GM15510 (cell line): Measurements from ENCODE around the gene PRELID1.

ENCODE experiments used
- POLR2A ChIP-seq: IDR thresholded peaks from 3 replicates; pipeline ENCODE4 v1.6.1; 2011; ENCODE audit warnings: borderline replicate concordance; ENCODE audit not compliant: insufficient read length; ENCODE audit errors: extremely low read depth

Gene PRELID1, protein sequence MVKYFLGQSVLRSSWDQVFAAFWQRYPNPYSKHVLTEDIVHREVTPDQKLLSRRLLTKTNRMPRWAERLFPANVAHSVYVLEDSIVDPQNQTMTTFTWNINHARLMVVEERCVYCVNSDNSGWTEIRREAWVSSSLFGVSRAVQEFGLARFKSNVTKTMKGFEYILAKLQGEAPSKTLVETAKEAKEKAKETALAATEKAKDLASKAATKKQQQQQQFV

DNA sequence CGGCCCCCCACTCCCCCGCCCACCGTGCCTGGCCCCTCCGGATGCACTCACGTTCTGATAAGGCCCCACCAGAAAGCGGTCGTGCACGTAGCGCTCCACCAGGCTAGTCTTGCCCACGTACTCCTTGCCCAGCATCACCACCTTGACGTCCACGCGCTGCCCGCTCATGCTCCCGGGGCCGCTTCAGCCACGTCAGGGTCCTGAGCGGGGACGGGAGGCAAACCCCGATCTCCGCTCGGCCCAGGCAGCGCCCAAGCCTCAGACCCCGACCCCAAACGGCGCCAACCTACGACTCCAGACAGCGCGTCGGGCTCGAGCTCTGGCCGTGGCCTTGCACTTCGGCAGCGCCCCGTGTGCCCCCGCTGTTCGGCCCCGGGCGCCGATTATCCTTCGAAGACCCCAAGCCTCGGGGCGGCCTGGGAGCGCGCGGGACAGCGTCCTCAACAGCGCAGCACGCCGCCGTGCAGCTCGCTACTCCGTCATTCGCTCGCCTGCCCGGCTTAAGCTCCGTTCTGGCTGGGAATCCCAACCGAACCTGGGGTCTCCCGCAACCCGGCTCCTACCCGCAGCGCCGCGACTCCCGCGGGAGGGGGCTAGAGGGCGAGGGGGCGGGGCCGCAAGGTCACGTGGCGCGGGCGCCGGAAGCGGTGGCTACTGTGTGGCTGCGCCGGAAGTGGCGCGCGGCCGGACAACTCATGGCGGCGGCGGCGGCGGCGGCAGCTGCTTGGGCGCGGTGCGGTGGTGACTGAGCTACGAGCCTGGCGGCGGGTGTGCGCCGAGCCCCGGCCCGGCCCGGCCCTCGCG, at the start of gene PRELID1, which contains the start of gene RAB24:
PRELID1 (plus strand) TSS at position 679 of the 804 bp plus-strand sequence. CDS start 187 bp downstream, outside the sequence.
RAB24 (minus strand) TSS at position 599 of the 804 bp plus-strand sequence; CDS start at position 168, 431 bp downstream.
- TF ChIP-seq POLR2A = peak; percentile 64

DNA sequence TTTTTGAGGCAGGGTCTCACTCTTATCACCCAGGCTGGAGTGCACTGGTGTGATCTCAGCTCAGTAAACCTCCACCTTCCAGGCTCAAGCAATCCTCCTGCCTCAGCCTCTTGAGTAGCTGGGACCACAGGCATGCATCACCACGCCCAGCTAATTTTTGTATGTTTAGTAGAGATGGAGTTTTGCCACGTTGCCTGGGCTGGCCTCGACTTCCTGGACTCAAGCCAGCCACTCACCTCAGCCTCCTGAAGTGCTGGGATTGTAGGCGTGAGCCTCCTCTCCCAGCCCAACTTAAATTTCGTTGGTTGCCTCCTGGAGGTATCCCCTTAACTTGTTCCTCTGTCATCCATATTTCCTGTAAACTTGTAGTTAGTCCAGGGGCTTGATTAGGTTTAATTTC, 47.3 kb upstream of the PRELID1 start:
- no peak for TF ChIP-seq POLR2A

DNA sequence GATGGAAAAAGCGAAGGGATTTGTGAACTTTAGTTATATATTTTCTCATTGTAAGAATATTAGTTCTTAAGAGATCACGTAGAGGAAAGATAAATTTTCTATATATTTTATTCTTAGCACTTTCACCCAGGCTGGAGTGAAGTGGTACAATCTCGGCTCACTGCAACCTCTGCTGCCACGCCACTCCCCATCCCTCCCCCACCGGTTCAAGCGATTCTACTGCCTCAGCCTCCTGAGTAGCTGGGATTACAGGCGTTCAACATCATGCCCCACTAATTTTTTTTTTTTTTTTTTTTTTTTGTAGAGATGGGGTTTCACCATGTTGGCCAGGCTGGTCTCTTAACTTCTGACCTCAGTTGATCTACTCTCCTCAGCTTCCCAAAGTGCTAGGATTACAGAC, 42.6 kb upstream of the PRELID1 start:
- TF ChIP-seq POLR2A = no peak

DNA sequence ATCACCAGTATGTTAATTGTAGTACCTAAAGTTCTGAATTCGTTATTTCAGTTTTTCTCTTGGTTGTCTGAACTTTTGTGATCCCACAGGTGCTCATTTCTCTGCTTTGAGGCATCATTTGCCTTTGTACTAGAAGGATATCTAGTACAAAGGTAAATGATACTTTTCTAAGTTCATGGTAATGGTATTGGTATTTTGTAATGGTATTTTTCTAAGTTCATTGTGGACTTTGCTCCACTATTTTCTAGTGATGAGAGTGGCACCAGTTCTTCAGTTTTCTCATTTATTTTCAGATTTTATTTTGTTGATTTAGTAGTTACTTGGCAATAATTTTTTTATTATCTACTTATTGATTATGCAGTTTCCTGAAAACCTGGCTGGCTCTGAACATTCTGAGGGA, 42.1 kb upstream of the PRELID1 start:
- TF ChIP-seq POLR2A = no peak

- TF ChIP-seq POLR2A = no peak
These were observed 39.4 kb upstream of the PRELID1 start for GRCh38 chr5:177264178-177264577.

- no peak for TF ChIP-seq POLR2A
These were observed 38.2 kb upstream of the PRELID1 start for GRCh38 chr5:177265395-177265794.

- TF ChIP-seq POLR2A = no peak
These were observed 34.2 kb upstream of the PRELID1 start for GRCh38 chr5:177269232-177269895.

GRCh38 chr5:177269976-177270375, 33.6 kb upstream of the PRELID1 start:
- no peak for TF ChIP-seq POLR2A

- no peak for TF ChIP-seq POLR2A
These were observed 32.9 kb upstream of the PRELID1 start for GRCh38 chr5:177270653-177271052.

DNA sequence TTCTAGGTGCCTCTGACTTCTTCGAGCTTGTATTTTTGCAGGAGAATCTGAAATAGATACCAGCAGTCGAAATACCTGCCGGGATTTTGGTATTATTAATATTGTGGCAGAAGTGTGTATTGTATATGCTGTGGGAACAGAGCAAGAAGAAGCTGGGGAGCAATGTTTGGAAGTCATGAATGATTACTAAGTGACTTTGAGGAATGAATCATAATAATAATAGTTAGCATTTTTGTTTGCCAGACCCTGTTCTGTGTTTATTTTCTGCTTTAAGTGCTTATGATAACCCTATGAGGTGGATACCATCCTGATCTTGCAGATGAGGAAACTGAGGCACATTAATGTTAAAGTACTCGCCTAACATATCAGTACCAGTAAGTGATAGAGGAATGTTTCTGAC, 32.5 kb upstream of the PRELID1 start:
- TF ChIP-seq POLR2A = no peak

DNA sequence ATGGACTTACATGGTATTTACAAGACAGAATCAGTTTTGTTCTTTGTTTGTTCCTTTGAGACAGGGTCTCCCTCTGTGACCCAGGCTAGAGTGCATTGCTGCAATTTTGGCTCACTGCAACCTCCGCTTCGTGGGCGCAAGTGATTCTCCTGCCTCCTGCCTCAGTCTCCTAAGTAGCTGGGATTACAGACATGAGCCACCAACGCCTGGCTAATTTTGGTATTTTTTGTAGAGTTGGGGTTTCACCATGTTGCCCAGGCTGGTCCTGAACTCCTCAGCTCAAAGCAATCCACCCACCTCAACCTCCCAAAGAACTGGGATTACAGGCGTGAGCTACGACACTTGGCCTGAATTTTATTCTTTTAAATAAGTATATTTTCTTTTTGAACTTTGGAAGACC, 27.7 kb upstream of the PRELID1 start:
- no peak for TF ChIP-seq POLR2A

DNA sequence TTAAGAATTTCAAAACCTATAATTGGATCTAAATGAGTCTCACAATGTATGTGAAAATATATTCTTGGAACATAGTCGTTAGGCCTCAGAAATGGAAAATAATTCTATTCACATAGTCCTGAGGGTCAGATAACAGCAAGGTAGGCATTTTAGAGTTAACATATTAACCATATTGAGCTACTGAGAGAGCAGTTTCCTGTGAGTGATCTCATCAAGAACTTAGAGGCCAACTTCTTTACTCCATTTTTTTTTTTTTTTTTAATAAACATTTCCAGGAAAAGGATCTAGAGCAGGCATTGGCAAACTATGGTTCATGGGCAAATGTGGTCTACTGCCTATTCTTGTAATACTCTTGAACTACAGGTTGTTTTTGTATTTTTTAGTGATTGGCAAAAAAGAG, 26.7 kb upstream of the PRELID1 start:
- TF ChIP-seq POLR2A = no peak

GRCh38 chr5:177288191-177288590, 15.4 kb upstream of the PRELID1 start:
- TF ChIP-seq POLR2A = no peak

DNA sequence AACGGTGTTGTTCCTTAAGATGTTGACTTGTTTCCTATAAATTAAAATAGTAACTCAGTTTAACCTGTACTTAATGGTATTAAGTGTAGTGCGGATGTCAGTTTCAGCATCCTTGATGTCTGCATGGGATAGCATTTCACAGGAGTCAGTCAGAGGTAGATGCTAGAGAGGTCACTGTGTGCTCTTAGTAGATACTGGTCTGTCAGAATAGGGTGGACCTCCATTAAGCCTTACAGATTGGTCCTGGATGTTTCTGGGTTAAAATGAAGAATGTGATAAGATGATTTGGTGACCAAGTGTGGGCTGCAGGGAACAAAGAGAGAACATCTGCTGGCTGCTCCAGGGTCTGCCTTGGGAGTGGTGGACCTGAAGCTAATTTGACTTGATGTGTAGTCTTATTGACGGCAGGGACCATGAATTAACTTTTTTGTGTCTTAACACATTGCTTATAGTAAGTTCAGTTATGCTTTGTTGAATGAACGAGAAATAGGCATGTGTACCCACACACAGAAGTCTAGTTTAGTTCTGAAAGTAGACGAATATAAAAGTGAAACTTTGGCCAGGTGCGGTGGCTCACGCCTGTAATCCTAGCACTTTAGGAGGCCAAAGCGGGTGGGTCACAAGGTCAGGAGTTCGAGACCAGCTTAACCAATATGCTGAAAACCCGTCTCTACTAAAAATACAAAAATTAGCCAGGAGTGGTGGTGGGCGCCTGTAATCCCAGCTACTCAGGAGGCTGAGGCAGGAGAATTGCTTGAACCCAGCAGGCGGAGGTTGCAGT, 12.6 kb upstream of the PRELID1 start:
- TF ChIP-seq POLR2A = no peak

GRCh38 chr5:177291735-177292134, 11.9 kb upstream of the PRELID1 start:
- no peak for TF ChIP-seq POLR2A
